Measurements from ENCODE around the gene ZNF554. TPM values are rescaled to one million over a fixed set of nuclear protein-coding genes. Genes with fewer than 3 reads are reported as not detected.

ZNF554 gene
- total RNA-seq, 3 donors from 2014 or later (not counting 1 experiment from before 2014, with no cell fraction given) = 3.4 to 5.6 (median 3.7) TPM

- Histone ChIP-seq H3K4me1 (ENCODE audit: control insufficient read depth, insufficient read depth, low read length) (no peaks in the 10 kb centered on the region), H3K36me3 (ENCODE audit: control insufficient read depth, insufficient read depth, low read length) (peaks cover 8% of the 10 kb centered on the region), H3K9me3 (ENCODE audit: control insufficient read depth, insufficient read depth, low read length) (no peaks in the 10 kb centered on the region), H3K4me3 (ENCODE audit: low read length) (no peak overlapping the region), H3K27ac (ENCODE audit: low read length) (no peak overlapping the region), H3K27me3 (ENCODE audit: control insufficient read depth, insufficient read depth, low read length) (no peaks in the 10 kb centered on the region)
- Mint-ChIP-seq H3K9me3 (no peaks in the 10 kb centered on the region), H3K4me1 (no peaks in the 10 kb centered on the region), H3K36me3 (no peaks in the 10 kb centered on the region), H3K27ac (no peak overlapping the region), H3K27me3 (ENCODE audit: low read depth in 2 of 2) (no peaks in the 10 kb centered on the region), H3K4me3 (no peak overlapping the region)
- 98% methylated on average over 20 of the region's 20 CpGs for WGBS (ENCODE audit: insufficient coverage)
- DNase-seq (no peak), ATAC-seq (no peak)
- TF ChIP-seq CTCF (IDR thresholded peaks at IDR 0.05) = no peak
- intact Hi-C loops (cut with micrococcal nuclease) = no loop called here
These were observed 8.4 kb upstream of the ZNF554 start for GRCh38 chr19:2811221-2811722.

DNA sequence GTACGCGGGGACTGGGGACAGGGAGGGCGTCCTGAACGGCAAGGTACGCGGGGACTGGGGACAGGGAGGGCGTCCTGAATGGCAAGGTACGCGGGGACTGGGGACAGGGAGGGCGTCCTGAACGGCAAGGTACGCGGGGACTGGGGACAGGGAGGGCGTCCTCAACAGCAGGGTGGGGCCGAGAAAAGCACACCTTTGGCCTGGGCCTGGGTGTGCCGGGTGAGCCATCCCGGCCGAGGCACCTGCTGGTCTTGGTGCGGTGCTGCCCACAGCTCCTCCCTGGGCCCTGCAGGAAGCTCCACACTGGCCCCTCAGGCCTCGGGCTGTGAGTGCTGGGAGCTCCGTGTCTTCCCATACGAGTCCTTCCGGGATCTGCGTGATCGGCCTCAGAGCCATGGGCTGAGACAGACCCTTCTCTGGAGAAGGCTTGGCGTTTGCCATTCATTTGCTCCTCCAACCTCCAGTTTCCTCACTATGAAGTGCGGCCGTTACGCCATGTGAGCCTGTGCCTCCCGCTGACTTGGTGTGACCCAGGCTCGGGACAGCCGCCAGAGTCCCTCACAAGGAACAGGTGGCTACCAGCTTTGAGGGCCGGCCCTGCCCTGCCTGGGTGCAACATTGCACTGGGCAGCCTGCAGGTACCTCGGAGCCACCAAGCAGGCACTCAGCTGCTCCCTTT, 7.8 kb upstream of the ZNF554 start:
- no peak overlapping the region for H3K27ac Mint-ChIP-seq

GRCh38 chr19:2812414-2813234, 7.0 kb upstream of the ZNF554 start:
- no peaks in the 10 kb centered on the region for H3K27me3 Mint-ChIP-seq (ENCODE audit: low read depth in 2 of 2)
- intact Hi-C loops (cut with micrococcal nuclease) = no loop called here
- no peaks in the 10 kb centered on the region for H3K27me3 ChIP-seq (ENCODE audit: control insufficient read depth, insufficient read depth, low read length)
- H3K4me1 Mint-ChIP-seq = no peaks in the 10 kb centered on the region
- no peak for TF ChIP-seq CTCF (IDR thresholded peaks at IDR 0.05)
- no peak overlapping the region for H3K27ac Mint-ChIP-seq
- no peaks in the 10 kb centered on the region for H3K9me3 Mint-ChIP-seq
- no peak overlapping the region for H3K4me3 ChIP-seq (ENCODE audit: low read length)
- no peaks in the 10 kb centered on the region for H3K4me1 ChIP-seq (ENCODE audit: control insufficient read depth, insufficient read depth, low read length)
- H3K27ac ChIP-seq (ENCODE audit: low read length) = no peak overlapping the region
- DNase-seq (no peak), ATAC-seq (no peak)
- H3K9me3 ChIP-seq (ENCODE audit: control insufficient read depth, insufficient read depth, low read length) = no peaks in the 10 kb centered on the region
- H3K4me3 Mint-ChIP-seq = no peak overlapping the region
- WGBS (ENCODE audit: insufficient coverage) = 97% methylated on average over 37 of the region's 37 CpGs
- H3K36me3 Mint-ChIP-seq = no peaks in the 10 kb centered on the region
- H3K36me3 ChIP-seq (ENCODE audit: control insufficient read depth, insufficient read depth, low read length) = peaks cover 8% of the 10 kb centered on the region

More for the DNA sequence above, 7.8 kb upstream of the ZNF554 start:
- Histone ChIP-seq H3K27ac (ENCODE audit: low read length) (no peak overlapping the region), H3K9me3 (ENCODE audit: control insufficient read depth, insufficient read depth, low read length) (no peaks in the 10 kb centered on the region), H3K4me1 (ENCODE audit: control insufficient read depth, insufficient read depth, low read length) (no peaks in the 10 kb centered on the region), H3K36me3 (ENCODE audit: control insufficient read depth, insufficient read depth, low read length) (peaks cover 8% of the 10 kb centered on the region), H3K4me3 (ENCODE audit: low read length) (no peak overlapping the region), H3K27me3 (ENCODE audit: control insufficient read depth, insufficient read depth, low read length) (no peaks in the 10 kb centered on the region)
- DNase-seq (no peak), ATAC-seq (no peak)
- Mint-ChIP-seq H3K9me3 (no peaks in the 10 kb centered on the region), H3K36me3 (no peaks in the 10 kb centered on the region), H3K4me3 (no peak overlapping the region), H3K27me3 (ENCODE audit: low read depth in 2 of 2) (no peaks in the 10 kb centered on the region), H3K4me1 (no peaks in the 10 kb centered on the region)
- no peak for TF ChIP-seq CTCF (IDR thresholded peaks at IDR 0.05)
- intact Hi-C loops (cut with micrococcal nuclease) = no loop called here
- 92% methylated on average over 34 of the region's 34 CpGs for WGBS (ENCODE audit: insufficient coverage)
